GM12878 (cell line): Measurements from ENCODE around the gene CLIC6. TPM values are rescaled to one million over a fixed set of nuclear protein-coding genes. Genes with fewer than 3 reads are reported as not detected.

Source experiments
- ATAC-seq: fragments of 200-7000 bp; cut with Tn5 transposase; 3 replicates; pipeline ENCODE4 v1.9.1; 2020; ENCODE audit warnings: mild to moderate bottlenecking, moderate library complexity
- BruUV-seq: library from RNA; stranded (reverse); fragments of 400-500 nt; replicated peaks from 2 replicates; lab custom pipeline; 2021; lab: Mats Ljungman, UMichigan
- CTCF ChIA-PET: fragments of 300-600 bp; sonication (Branson Sonifier 250); formaldehyde crosslinking; extraction: SDS; loops from one replicate; lab custom pipeline; 2021; ENCODE audit warnings: inconsistent platforms; lab: Yijun Ruan, JAX
- POLR2A ChIA-PET: fragments of 350-600 bp; formaldehyde crosslinking; extraction: SDS; loops from one replicate; lab custom pipeline; 2021; ENCODE audit warnings: inconsistent platforms; lab: Charles Lee
- RAD21 ChIA-PET: fragments of 300-600 bp; sonication (Branson Sonifier 250); formaldehyde crosslinking; loops from one replicate; lab custom pipeline; 2023; ENCODE audit warnings: antibody characterized with exemption; ENCODE audit not compliant: unreplicated experiment; lab: Charles Lee
- SMC1A ChIA-PET: fragments of 300-600 bp; sonication (Branson Sonifier 250); formaldehyde crosslinking; loops from one replicate; lab custom pipeline; 2023; ENCODE audit not compliant: unreplicated experiment, uncharacterized antibody; lab: Charles Lee
- DNase-seq: peaks from one replicate; pipeline ENCODE4 v3.0.0-alpha.2; 2011; ENCODE audit warnings: low read depth, low spot score
- FAIRE-seq: peaks from 3 replicates; lab custom pipeline; 2011; peaks lifted over from hg19 to GRCh38; lab: Jason Lieb, UNC
- H2AFZ ChIP-seq: 2 replicates; pipeline ENCODE4 v1.6.0; 2011; ENCODE audit warnings: low read depth, low read length, control low read depth; ENCODE audit not compliant: control insufficient read depth
- H3K27ac ChIP-seq: 2 replicates; pipeline ENCODE4 v1.5.1; 2011; ENCODE audit warnings: control low read depth; ENCODE audit not compliant: control insufficient read depth, insufficient read depth
- H3K27me3 ChIP-seq, 2 experiments: replicated peaks in 1 of 2; 2 replicates each; pipeline versions ENCODE4 v1.6.0 to v1.6.1; 2011; ENCODE audit warnings: low read length in 1 of 2; ENCODE audit not compliant: control insufficient read depth in 2 of 2, insufficient read depth in 2 of 2
- H3K36me3 ChIP-seq, 2 experiments: 2 replicates each; pipeline ENCODE4 v1.5.1; 2011; ENCODE audit warnings: low read length in 1 of 2; ENCODE audit not compliant: control insufficient read depth in 2 of 2, insufficient read depth in 2 of 2
- H3K4me1 ChIP-seq: 2 replicates; pipeline ENCODE4 v1.6.1; 2011; ENCODE audit warnings: mild to moderate bottlenecking, low read length, moderate library complexity, mixed read lengths; ENCODE audit not compliant: control insufficient read depth, insufficient read depth
- H3K4me2 ChIP-seq: 2 replicates; pipeline ENCODE4 v1.6.0; 2011; ENCODE audit warnings: control low read depth; ENCODE audit not compliant: control insufficient read depth, insufficient read depth
- H3K4me3 ChIP-seq: fragments of 200-600 bp; sonication (generic); 2 replicates; pipeline ENCODE4 v1.5.1; 2016
- H3K79me2 ChIP-seq: 2 replicates; pipeline ENCODE4 v1.6.0; 2011; ENCODE audit warnings: low read length; ENCODE audit not compliant: control insufficient read depth, insufficient read depth
- H3K9ac ChIP-seq: 2 replicates; pipeline ENCODE4 v1.8.0; 2011; ENCODE audit warnings: low read length, control low read depth, mixed read lengths; ENCODE audit not compliant: control insufficient read depth, insufficient read depth
- H3K9me3 ChIP-seq: replicated peaks from 3 replicates; pipeline ENCODE4 v1.5.1; 2011; ENCODE audit warnings: mild to moderate bottlenecking, low read length; ENCODE audit not compliant: control insufficient read depth, insufficient read depth
- H4K20me1 ChIP-seq: 2 replicates; pipeline ENCODE4 v1.6.0; 2011; ENCODE audit not compliant: control insufficient read depth, insufficient read depth
- EGR1 ChIP-seq, 2 experiments: IDR thresholded peaks; 1 replicate in 1 of 2; 2 replicates in 1 of 2; pipeline ENCODE4 v1.6.1; 2011 to 2012; ENCODE audit warnings: low read depth in 2 of 2, low read length in 2 of 2, borderline replicate concordance in 1 of 2, mild to moderate bottlenecking in 1 of 2, moderate library complexity in 1 of 2
- LARP7 ChIP-seq: fragments of 450-650 bp; IDR thresholded peaks from 2 replicates; pipeline ENCODE4 v1.6.1; 2017; ENCODE audit warnings: mild to moderate bottlenecking
- NR2F1 ChIP-seq: fragments of 450-650 bp; conservative IDR thresholded peaks from 2 replicates; pipeline ENCODE4 v1.6.1; 2017; ENCODE audit warnings: mild to moderate bottlenecking
- PKNOX1 ChIP-seq: fragments of 450-650 bp; IDR thresholded peaks from 2 replicates; pipeline ENCODE4 v1.6.1; 2016; ENCODE audit warnings: mild to moderate bottlenecking
- PRDM15 ChIP-seq: fragments of 450-650 bp; formaldehyde crosslinking; IDR thresholded peaks from 2 replicates; pipeline ENCODE4 v1.4.0; 2020; ENCODE audit warnings: mild to moderate bottlenecking, moderate library complexity
- WGBS: methylation state at CpG from one replicate; pipeline ENCODE4 v1.1.6; 2016; ENCODE audit warnings: low lambda C conversion rate; ENCODE audit not compliant: insufficient replicate concordance, insufficient coverage; ENCODE audit errors: missing lambda C conversion rate; 5-methylcytosine and 5-hydroxymethylcytosine counted together
- in situ Hi-C: fragments of 300-500 bp; cut with MboI; formaldehyde crosslinking; loops from 9 replicates; pipeline ENCODE4 v1.14.3; 2018; ENCODE audit warnings: mixed read lengths
- intact Hi-C: fragments of 100-400 bp; cut with micrococcal nuclease; formaldehyde crosslinking; loops from one replicate; pipeline ENCODE4 v1.14.2; 2022; ENCODE audit not compliant: unreplicated experiment
- polyA plus RNA-seq, 11 experiments: library from polyadenylated mRNA; depleted of rRNA in 4 of 11; unstranded in 6 of 11; stranded (reverse) in 5 of 11; fragments of >200 nt; fragmentation: Nextera tagmentation in 4 of 11; fragmentation: Illumina TruSeq in 1 of 11; extraction: Ambion mirVana in 4 of 11; extraction: Trizol in 1 of 11; gene quantifications; 1 replicate in 1 of 11; 2 replicates in 10 of 11; pipeline versions ENCODE4 v1.2.1 to v1.2.3, GENCODE V29; 2011 to 2016; ENCODE audit warnings: inconsistent platforms in 2 of 11, missing spikeins in 2 of 11, low read depth in 1 of 11
- total RNA-seq, 4 experiments: library from RNA; depleted of rRNA in 3 of 4; stranded (reverse); fragments of >200 nt in 3 of 4; fragmentation: Illumina TruSeq in 1 of 4; extraction: Trizol in 1 of 4; gene quantifications; 2 replicates each; pipeline versions ENCODE4 v1.2.1 to v1.2.3, GENCODE V29; 2013 to 2021

The CLIC6 gene
- total and polyA plus RNA-seq, 10 of the 15 experiments (the other 5 are each of a cell fraction or from before 2014, with no cell fraction given): 5.7 to 34.1 (median 11.2) TPM

- TF ChIP-seq PRDM15 (CRISPR knock-in tag): no peak
Observed at GRCh38 chr21:34671462-34671861, 2.7 kb downstream of the CLIC6 start (continued).

GRCh38 chr21:34671891-34672290, 3.1 kb downstream of the CLIC6 start:
- no peaks in the 10 kb centered on the region; the same call in 2 of the 3 replicates for H3K9me3 ChIP-seq
- H3K36me3 ChIP-seq: no peaks in the 10 kb centered on the region; a peak in 1 of 4 replicates
- SMC1A ChIA-PET: interaction anchor here (1.0 to 2.2 kb wide), 11 partner anchors 13 to 68 kb away, joined by 3 to 6 read pairs (median 4); no protein-coding TSS in a partner anchor
- peak overlapping the region; percentile 70 for H3K4me2 ChIP-seq
- H3K79me2 ChIP-seq: peaks cover 53% of the 10 kb centered on the region
- intact Hi-C loops (no loop called here), in situ Hi-C loops (no loop called here)
- peak overlapping the region; percentile 91 for H3K4me3 ChIP-seq
- CTCF ChIA-PET: interaction anchor here (0.6 to 6.4 kb wide), 8 partner anchors 16 to 43 kb away, joined by 3 to 50 read pairs (median 4); no protein-coding TSS in a partner anchor
- DNase-seq (no peak), FAIRE-seq (no peak), ATAC-seq (no peak)
- peak overlapping the region; percentile 52; the same call in 1 of the 2 replicates for H3K9ac ChIP-seq
- H3K27me3 ChIP-seq: no peaks in the 10 kb centered on the region; a peak in 1 of 4 replicates
- H3K27ac ChIP-seq: peak overlapping the region; percentile 81
- TF ChIP-seq EGR1 (IDR thresholded peaks at IDR 0.05; ENCODE audit: borderline replicate concordance in 1 of 2, low read depth in 2 of 2, low read length in 2 of 2) (no peak), LARP7 (no peak), NR2F1 (no peak), PKNOX1 (0 out of 2 replicates have a peak, but pooled peaks have one; percentile 12)
- WGBS: 50% methylated on average over 4 of the region's 4 CpGs
- no TSS peak for BruUV-seq
- H4K20me1 ChIP-seq: no peaks in the 10 kb centered on the region
- RAD21 ChIA-PET: interaction anchor here (0.9 to 2.2 kb wide), 4 partner anchors 31 to 74 kb away, joined by 3 to 9 read pairs (median 6); no protein-coding TSS in a partner anchor
- peaks cover 23% of the 10 kb centered on the region for H3K4me1 ChIP-seq
- POLR2A ChIA-PET: interaction anchor here (2.0 kb wide), 1 partner anchor 30 kb away, joined by 6 read pairs; no protein-coding TSS in a partner anchor
- no peak overlapping the region for H2AFZ ChIP-seq
